Umbilical cord (tissue), 2 donors: ENCODE results near the gene MSH2. TPM values are rescaled to one million over a fixed set of nuclear protein-coding genes. Genes with fewer than 3 reads are reported as not detected.
"Not testable (repeated sequence)": the region's sequence is repeated elsewhere in the genome, so short reads cannot be mapped to it uniquely, and the experiment has no call there.

Source experiments
- DNase-seq: peaks from one replicate; pipeline ENCODE4 v3.0.0-alpha.2; 2015; ENCODE audit warnings: low spot score
- total RNA-seq: library from RNA; depleted of rRNA; stranded (reverse); fragments of >200 nt; gene quantifications from one replicate; pipeline ENCODE4 v1.2.3, GENCODE V29; 2014; ENCODE audit warnings: low replicate concordance; ENCODE audit not compliant: insufficient read depth

MSH2 gene
- total RNA-seq, 1 donor from 2014 or later = 14.4 TPM

DNA sequence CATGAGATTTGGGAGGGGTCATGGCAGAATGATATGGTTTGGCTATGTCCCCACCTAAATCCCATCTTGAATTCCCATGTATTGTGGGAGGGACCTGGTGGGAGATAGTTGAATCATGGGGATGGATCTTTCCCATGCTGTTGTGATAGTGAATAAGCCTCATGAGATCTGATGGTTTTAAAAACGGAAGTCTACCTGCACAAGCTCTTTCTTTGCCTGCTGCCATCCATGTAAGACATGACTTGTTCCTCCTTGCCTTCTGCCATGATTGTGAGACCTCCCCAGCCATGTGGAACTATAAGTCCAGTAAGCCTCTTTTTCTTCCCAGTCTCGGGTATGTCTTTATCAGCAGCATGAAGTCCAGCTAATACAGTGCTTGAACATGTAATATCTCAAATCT lies 5.0 kb downstream of the MSH2 start:
- DNase-seq = not testable (repeated sequence)

DNA sequence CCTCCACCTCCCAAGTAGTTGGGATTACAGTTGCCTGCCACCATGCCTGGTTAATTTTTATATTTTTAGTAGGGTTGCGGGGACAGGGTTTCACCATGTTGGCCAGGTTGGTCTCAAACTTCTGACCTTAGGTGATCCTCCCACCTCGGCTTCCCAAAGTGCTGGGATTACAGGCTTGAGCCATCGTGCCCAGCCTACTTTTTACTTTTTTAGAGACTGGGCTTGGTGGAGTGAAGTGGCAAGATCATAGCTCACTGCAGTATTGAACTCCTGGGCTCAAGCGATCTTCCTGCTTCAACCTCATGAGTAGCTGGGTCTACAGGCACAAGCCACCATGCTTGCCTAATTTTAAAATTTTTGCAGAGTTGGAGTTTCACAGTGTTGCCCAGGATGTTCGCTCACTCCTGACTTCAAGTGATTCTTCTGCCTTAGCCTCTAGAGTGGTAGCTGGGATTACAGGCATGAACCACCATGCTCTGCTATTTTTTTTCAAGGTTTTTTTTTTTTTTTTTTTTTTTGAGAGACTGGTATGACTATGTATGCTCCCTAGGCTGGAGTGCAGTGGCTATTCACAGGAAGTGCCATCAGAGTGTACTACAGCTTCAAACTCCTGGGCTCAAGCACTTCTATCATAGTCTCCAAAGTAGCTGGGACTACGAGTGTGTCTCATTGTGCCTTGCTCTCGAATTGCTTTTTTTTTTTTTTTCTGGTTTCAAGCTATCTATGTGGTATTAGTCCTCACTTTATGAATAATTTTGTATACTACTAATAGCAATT lies 11.9 kb downstream of the MSH2 start:
- no peak for DNase-seq

- DNase-seq = no peak
Measured at GRCh38 chr2:47420214-47420613, 17.3 kb downstream of the MSH2 start.

DNA sequence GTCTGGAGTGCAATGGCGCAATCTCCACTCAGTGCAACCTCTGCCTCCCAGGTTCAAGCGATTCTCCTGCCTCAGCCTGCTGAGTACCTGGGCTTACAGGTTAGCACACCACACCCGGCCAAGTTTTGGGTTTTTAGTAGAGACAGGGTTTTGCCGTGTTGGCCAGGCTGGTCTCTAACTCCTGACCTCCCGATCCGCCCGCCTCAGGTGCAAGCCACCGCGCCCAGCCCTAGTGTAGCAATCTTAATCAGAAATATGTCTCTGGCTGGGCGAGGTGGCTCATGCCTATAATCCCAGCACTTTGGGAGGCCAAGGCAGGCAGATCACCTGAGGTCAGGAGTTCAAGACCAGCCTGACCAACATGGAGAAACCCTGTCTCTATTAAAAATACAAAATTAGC lies 17.7 kb downstream of the MSH2 start:
- DNase-seq = not testable (repeated sequence)

DNA sequence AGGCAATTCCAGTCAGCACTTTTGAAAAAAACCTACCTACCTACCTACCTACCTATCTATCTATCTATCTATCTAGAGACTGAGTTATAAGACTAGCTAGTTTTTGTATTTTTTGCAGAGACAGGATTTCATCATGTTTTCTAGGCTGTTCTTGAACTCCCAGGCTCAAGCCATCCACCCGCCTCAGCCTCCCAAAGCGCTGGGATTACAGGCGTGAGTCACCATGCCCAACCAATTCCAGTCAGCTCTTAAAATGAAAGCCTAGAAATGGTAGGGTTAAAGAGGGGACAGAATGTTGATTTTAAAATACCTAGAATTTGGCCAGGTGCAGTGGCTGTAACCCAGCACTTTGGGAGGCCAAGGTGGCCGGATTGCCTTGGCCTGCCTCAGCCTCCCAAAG lies 19.1 kb downstream of the MSH2 start:
- no peak for DNase-seq

GRCh38 chr2:47422560-47422959 lies 19.6 kb downstream of the MSH2 start:
- no peak for DNase-seq

DNA sequence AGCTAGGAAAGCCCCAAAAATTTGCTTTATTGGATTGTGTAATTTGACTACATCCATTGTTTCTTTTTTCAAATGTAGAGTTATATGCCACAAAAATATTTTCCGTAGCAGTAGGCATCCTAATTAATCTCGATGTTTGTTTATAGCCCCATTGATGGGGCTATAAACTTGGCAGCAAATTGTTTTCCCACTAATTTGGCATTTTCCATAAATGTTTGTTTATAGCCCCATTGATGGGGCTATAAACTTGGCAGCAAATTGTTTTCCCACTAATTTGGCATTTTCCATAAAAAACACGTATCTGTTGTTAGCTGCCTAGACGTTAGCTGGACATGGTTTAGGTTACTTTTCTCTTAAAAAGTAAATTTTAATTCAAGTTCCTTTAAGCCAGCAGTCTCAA lies 23.8 kb downstream of the MSH2 start:
- no peak for DNase-seq

DNA sequence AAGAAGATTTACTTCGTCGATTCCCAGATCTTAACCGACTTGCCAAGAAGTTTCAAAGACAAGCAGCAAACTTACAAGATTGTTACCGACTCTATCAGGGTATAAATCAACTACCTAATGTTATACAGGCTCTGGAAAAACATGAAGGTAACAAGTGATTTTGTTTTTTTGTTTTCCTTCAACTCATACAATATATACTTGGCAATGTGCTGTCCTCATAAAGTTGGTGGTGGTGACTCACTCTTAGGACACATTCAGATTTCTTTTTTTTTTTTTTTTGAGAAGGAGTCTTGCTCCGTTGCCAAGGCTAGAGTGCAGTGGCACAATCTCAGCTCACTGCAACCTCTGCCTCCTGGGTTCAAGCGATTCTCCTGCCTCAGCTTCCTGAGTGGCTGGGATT lies 26.8 kb downstream of the MSH2 start:
- no peak for DNase-seq

- DNase-seq = not testable (repeated sequence)
Measured at GRCh38 chr2:47433006-47433405, 30.1 kb downstream of the MSH2 start.

- not testable (repeated sequence) for DNase-seq
Measured at GRCh38 chr2:47433445-47433844, 30.5 kb downstream of the MSH2 start.

DNA sequence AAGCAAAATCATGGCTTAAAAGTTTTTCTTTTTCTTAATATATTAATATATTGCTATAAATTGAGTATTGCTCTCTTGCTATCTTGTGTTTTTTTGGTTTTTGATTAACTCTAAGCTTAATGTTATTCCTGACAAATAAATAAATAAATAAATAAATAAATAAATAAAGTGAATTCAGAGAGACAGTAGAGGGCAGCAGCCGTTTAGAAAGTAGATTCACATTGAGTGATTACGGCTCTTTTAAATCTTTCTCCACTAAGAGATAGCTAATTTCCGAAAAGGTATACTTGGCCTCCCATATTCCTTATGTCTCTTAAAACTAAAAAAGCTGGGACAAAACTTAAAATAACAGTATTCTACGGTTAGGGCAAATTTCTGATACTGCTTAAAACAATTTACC lies 34.3 kb downstream of the MSH2 start:
- DNase-seq = peak; percentile 42

DNA sequence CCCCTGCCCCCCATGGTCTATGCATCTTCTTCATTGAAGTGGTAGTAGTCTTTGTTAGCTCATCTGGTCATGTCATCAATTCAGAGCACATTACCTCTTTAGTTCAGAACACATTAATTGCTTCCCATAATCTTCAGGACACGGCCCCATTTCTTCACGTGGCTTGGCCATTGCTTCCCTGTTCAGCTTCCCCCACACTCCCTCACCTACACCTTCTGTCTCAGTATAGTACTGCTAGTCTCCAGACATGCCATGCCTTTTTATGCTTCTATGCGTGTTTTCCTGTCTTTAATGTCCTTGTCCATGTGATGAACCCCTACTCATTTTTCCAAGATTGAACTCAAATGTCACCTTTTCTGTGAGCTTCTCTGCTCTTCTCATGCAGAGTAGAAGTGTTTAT lies 35.1 kb downstream of the MSH2 start:
- DNase-seq = no peak

DNA sequence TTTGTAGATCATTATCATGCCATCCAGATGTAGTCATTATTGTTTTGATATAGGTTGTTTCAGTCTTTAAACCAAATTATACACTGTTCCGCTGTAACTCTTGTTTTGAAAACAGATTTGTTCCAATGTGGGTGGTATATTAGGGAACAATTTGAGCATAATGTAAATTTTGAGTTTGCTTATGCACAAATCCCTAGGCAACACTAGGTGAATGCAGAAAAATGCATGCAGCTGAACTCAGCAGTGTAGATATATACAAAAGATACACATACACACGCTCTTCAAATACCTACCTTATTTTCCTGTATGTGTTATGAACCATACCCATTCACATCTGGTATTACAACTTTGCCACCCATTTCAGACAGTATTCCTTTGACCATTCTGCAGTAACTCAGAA lies 35.8 kb downstream of the MSH2 start:
- no peak for DNase-seq

DNA sequence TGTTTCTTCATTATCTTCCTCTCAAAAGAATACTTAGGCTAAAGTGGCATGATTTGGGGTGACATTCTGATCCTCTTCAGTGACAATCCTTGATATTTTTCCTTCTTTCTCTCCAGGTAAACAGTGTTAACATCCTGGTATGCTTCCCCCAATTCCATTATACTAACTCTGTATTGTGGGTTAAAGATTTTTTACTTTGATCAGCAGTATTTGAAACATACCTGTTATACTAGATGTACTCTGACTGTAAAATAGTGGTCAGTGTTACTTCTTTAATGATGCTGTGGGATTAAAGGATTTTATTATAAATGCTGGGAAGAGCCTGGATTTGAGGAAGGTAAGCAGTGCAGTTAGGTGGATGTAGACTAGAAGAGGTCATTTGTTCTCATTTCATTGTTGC lies 48.8 kb downstream of the MSH2 start:
- no peak for DNase-seq

DNA sequence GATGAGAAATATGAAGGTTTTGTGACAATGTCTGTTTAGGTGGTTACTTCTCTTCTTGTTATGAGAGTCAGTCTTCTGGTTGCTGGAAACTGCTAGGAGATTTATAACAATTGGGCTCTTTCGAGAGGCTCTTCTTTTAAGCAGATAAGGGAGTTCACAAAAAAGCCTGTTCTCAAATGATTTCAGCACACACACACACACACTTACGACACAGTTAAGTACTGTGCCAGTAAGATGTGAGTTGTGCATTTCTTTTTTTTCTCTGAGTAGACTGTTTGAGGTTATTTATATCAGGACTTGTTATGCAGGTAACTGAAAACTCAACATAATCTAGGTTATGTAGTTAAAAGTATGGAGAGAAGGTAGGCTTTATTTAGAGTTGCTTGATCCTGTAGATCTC lies 49.8 kb downstream of the MSH2 start:
- DNase-seq = peak; percentile 21

DNA sequence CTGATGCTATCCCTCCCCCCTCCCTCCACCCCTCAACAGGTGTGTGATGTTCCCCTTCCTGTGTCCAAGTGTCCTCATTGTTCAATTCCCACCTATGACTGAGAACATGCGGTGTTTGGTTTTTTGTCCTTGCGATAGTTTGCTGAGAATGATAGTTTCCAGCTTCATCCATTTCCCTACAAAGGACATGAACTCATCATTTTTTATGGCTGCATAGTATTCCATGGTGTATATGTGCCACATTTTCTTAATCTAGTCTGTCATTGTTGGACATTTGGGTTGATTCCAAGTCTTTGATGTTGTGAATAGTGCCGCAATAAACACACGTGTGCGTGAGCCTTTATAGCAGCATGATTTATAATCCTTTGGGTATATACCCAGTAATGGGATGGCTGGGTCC lies 51.9 kb downstream of the MSH2 start:
- DNase-seq = not testable (repeated sequence)

GRCh38 chr2:47455411-47455810 lies 52.5 kb downstream of the MSH2 start:
- no peak for DNase-seq

DNA sequence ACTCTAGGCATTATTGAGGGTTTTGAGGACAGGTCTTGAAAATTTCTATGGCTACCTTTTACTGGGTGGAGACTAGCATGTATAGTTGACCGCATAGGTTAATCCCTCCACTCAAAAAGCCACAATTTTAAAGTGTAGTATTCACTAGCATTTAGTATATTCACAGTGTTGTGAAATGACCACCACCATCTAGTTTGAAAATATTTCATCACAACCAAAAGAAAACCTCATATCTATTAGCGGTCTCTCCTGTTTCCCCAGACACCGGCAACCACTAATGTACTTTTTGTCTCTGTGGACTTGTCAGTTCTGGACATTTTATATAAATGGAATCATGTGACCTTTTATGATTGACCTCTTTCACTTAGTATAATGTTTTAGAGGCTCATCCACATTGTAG lies 53.9 kb downstream of the MSH2 start:
- DNase-seq = no peak

GRCh38 chr2:47457268-47457667 lies 54.3 kb downstream of the MSH2 start:
- DNase-seq = no peak

DNA sequence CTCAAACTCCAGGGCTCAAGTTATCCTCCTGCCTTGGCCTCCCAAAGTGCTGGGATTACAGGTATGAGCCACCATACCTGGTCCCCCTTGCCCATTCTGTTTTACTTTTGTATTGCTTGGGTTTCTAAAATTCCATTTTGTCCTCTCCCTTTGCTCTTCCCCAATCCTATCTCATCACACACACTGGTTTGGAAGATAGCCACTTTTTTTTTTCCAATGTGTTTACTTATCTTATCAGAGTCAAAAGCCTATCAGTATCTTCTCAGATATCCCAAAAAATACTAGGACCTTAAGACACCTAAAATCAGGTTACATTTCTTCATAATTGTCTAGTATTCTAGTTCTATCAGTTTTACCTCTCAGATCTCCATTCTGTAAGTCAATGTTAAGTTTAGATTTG lies 56.1 kb downstream of the MSH2 start:
- no peak for DNase-seq

GRCh38 chr2:47460766-47461165 lies 57.8 kb downstream of the MSH2 start:
- DNase-seq = no peak

DNA sequence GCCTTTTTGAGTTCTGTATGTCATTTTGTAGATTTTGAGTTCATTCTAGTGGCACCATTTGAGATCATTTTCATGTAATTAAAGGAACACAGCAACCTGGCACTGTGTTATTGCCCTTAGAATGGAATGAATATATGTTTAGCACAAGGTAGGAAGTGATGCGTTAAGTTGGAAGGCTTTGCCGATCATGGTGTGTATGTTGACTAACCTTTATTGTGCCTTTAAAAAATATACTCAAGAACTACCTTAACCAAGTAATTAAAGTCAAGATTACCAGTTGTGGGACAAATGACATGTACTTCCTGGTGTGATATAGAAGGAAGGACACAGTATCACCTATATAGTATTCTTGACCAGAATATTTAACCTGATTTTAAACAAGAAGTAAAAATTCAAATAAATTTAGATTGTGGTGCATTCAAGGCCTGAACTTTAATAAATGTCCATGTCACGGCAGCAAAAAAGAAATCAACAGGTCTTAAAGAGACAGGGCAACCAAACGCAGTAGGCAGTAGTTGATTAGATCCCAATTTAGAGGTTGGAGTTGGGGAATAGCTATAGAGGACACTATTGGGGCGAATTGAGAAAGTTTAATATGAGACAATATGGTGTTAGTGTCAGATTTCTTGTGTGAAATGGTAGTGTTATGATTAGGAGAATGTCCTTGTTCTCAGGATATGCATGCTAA lies 68.6 kb downstream of the MSH2 start:
- no peak for DNase-seq

DNA sequence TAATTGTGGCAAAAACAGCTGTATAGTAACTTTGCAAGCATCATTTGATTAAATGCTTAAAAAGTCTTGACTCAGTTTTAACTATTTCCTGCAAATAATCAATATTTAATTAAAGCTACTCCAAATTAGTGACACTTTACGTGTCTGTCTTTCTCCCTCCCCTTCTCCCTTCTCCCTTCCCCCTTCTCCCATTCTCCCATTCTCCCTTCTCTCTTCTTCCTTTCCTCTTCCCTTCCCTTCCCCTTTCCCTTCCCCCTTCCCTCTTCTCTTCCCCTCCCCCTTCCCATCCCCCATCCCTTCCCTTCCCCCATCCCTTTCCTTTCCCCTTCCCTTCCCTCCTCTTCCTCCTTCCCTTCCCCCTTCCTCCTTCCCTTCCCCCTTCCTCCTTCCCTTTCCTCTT lies 76.9 kb downstream of the MSH2 start:
- DNase-seq = no peak
